NCI-H2171 (cell line): ENCODE measurements around the gene CMSS1.

Experiments
- DNase-seq: peaks from one replicate; lab custom pipeline; 2025; lab: John Stamatoyannopoulos, UW

Gene CMSS1

GRCh38 chr3:100057716-100058575 is 240.3 kb downstream of the CMSS1 start:
- DNase-seq = no peak

- DNase-seq = no peak
Observed at GRCh38 chr3:100059472-100059871, 241.8 kb downstream of the CMSS1 start.

GRCh38 chr3:100060685-100061484 is 243.2 kb downstream of the CMSS1 start:
- DNase-seq = no peak

GRCh38 chr3:100062665-100063064 is 245.0 kb downstream of the CMSS1 start:
- DNase-seq = no peak

- DNase-seq = no peak
Observed at GRCh38 chr3:100063929-100064461, 246.3 kb downstream of the CMSS1 start.

GRCh38 chr3:100067589-100067988 is 249.9 kb downstream of the CMSS1 start:
- no peak for DNase-seq

GRCh38 chr3:100068826-100069225 is 251.2 kb downstream of the CMSS1 start:
- peak; percentile 37 for DNase-seq

- no peak for DNase-seq
Observed at GRCh38 chr3:100069472-100069871, 251.8 kb downstream of the CMSS1 start.

GRCh38 chr3:100072326-100073048 is 254.8 kb downstream of the CMSS1 start:
- no peak for DNase-seq

- DNase-seq = no peak
Observed at GRCh38 chr3:100073049-100073713, 255.5 kb downstream of the CMSS1 start.

- DNase-seq = no peak
Observed at GRCh38 chr3:100073714-100074307, 256.1 kb downstream of the CMSS1 start.

GRCh38 chr3:100075196-100075595 is 257.5 kb downstream of the CMSS1 start:
- no peak for DNase-seq

- DNase-seq = no peak
Observed at GRCh38 chr3:100075851-100076730, 258.4 kb downstream of the CMSS1 start.

GRCh38 chr3:100076731-100077529 is 259.3 kb downstream of the CMSS1 start:
- no peak for DNase-seq

- DNase-seq = no peak
Observed at GRCh38 chr3:100079328-100079727, 261.7 kb downstream of the CMSS1 start.

GRCh38 chr3:100080573-100080972 is 262.9 kb downstream of the CMSS1 start:
- no peak for DNase-seq

GRCh38 chr3:100081311-100081710 is 263.6 kb downstream of the CMSS1 start:
- no peak for DNase-seq

- no peak for DNase-seq
Observed at GRCh38 chr3:100081986-100082692, 264.5 kb downstream of the CMSS1 start.

GRCh38 chr3:100082714-100083113 is 265.1 kb downstream of the CMSS1 start:
- DNase-seq = no peak
